ENCODE results near the gene C2orf72.

C2orf72 gene

GRCh38 chr2:231039821-231040364 lies 2.6 kb downstream of the C2orf72 start:
- no peak for TF ChIP-seq CTCF (IDR thresholded peaks at IDR 0.05; ENCODE audit: control insufficient read depth, insufficient read depth, low read depth, low read length, missing control alignments)
- DNase-seq (ENCODE audit: low read depth), result no peak
- H3K4me3 ChIP-seq (ENCODE audit: control insufficient read depth, low read depth, low read length), result no peak overlapping the region

- no peak overlapping the region for H3K4me3 ChIP-seq (ENCODE audit: control insufficient read depth, low read depth, low read length)
Observed at GRCh38 chr2:231041061-231041689, 3.9 kb downstream of the C2orf72 start.

GRCh38 chr2:231043796-231044195 lies 6.5 kb downstream of the C2orf72 start:
- DNase-seq (ENCODE audit: low read depth), result no peak
- no peak overlapping the region for H3K4me3 ChIP-seq (ENCODE audit: control insufficient read depth, low read depth, low read length)
- TF ChIP-seq CTCF (IDR thresholded peaks at IDR 0.05; ENCODE audit: control insufficient read depth, insufficient read depth, low read depth, low read length, missing control alignments), result no peak

More at GRCh38 chr2:231041061-231041689, 3.9 kb downstream of the C2orf72 start:
- TF ChIP-seq CTCF (IDR thresholded peaks at IDR 0.05; ENCODE audit: control insufficient read depth, insufficient read depth, low read depth, low read length, missing control alignments), result no peak
- DNase-seq (ENCODE audit: low read depth), result no peak

- DNase-seq (ENCODE audit: low read depth), result no peak
- TF ChIP-seq CTCF (IDR thresholded peaks at IDR 0.05; ENCODE audit: control insufficient read depth, insufficient read depth, low read depth, low read length, missing control alignments), result no peak
- H3K4me3 ChIP-seq (ENCODE audit: control insufficient read depth, low read depth, low read length), result no peak overlapping the region
Observed at GRCh38 chr2:231046916-231047273, 9.6 kb downstream of the C2orf72 start.

GRCh38 chr2:231047274-231047922 lies 10.1 kb downstream of the C2orf72 start:
- TF ChIP-seq CTCF (IDR thresholded peaks at IDR 0.05; ENCODE audit: control insufficient read depth, insufficient read depth, low read depth, low read length, missing control alignments), result no peak
- no peak overlapping the region for H3K4me3 ChIP-seq (ENCODE audit: control insufficient read depth, low read depth, low read length)
- no peak for DNase-seq (ENCODE audit: low read depth)

- no peak overlapping the region for H3K4me3 ChIP-seq (ENCODE audit: control insufficient read depth, low read depth, low read length)
- no peak for DNase-seq (ENCODE audit: low read depth)
- no peak for TF ChIP-seq CTCF (IDR thresholded peaks at IDR 0.05; ENCODE audit: control insufficient read depth, insufficient read depth, low read depth, low read length, missing control alignments)
Observed at GRCh38 chr2:231047923-231048915, 10.9 kb downstream of the C2orf72 start.
